Medulla oblongata (tissue), 1 donor: Measurements from ENCODE around the gene FOXO4.

Experiments used
- DNase-seq: peaks from one replicate; pipeline ENCODE4 v3.0.0-alpha.2; 2015; ENCODE audit errors: extremely low spot score

The FOXO4 gene

GRCh38 chrX:71140440-71140839 lies 44.8 kb downstream of the FOXO4 start:
- no peak for DNase-seq

GRCh38 chrX:71143508-71143907 lies 47.9 kb downstream of the FOXO4 start:
- peak; percentile 53 for DNase-seq

GRCh38 chrX:71144651-71145050 lies 49.0 kb downstream of the FOXO4 start, which contains the start of gene NLGN3:
TSS of gene NLGN3 (plus strand) at chrX:71144841. CDS start at chrX:71147750, 2,909 bp downstream.
- peak; percentile 33 for DNase-seq

- DNase-seq: peak; percentile 16
Observed at GRCh38 chrX:71147496-71148277, 52.0 kb downstream of the FOXO4 start.

DNA sequence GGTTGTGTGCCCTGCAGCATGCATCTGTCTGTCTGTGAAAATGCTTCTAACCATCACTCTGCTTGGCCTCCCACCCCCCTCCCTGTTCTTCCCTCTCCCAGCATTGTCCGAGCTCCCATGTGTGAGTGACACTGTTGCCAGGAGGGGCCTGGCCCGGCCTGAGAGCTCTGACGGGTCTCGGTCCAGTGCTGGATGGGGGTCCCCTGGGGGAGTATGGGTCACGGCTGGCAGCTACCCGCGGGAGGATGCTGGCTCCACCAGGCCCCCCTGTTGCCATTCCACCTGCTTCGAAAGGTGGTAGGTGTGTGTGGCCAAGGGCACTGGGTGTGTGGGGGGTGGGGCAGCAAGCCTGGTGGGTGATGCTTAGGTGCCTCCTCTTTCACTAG lies 52.6 kb downstream of the FOXO4 start:
- DNase-seq: no peak

DNA sequence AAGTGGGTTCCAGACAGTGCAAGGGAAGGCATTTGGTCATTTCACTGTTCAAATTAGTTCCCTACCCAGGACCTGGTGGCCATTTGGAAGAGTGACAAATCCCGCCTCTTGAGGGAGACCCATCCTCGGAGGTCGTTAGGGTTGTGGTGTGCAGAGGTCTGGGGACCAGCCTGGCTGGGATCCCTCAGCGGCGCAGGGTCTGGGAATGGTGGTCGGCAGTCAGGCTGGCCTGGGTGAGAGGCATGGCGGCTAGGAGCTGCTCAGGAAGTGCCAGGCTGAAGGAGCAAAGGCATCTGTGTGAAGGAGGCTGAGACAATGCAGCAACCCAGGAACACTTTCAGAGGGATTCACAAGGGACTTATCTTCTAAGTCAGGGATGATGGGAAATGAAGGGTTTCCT lies 55.7 kb downstream of the FOXO4 start:
- DNase-seq: no peak
